Neuronal stem cell (in vitro differentiated cells): ENCODE measurements around the gene SPARCL1.

Experiments
- DNase-seq: peaks from one replicate; pipeline ENCODE4 v3.0.0-alpha.2; 2013; ENCODE audit warnings: low spot score
- H2AFZ ChIP-seq: one replicate; pipeline ENCODE4 v1.6.1; 2013; ENCODE audit warnings: mild to moderate bottlenecking, low read length, inconsistent platforms
- H2AK5ac ChIP-seq: 2 replicates; pipeline ENCODE4 v1.6.1; 2013; ENCODE audit warnings: low read depth, mild to moderate bottlenecking, inconsistent platforms, low read length, moderate library complexity, mixed read lengths
- H2BK120ac ChIP-seq: 2 replicates; pipeline ENCODE4 v1.6.1; 2013; ENCODE audit warnings: low read depth, mild to moderate bottlenecking, inconsistent platforms, low read length, moderate library complexity, mixed read lengths
- H2BK12ac ChIP-seq: one replicate; pipeline ENCODE4 v1.6.1; 2013; ENCODE audit warnings: low read length, inconsistent platforms
- H2BK15ac ChIP-seq: 2 replicates; pipeline ENCODE4 v1.6.1; 2013; ENCODE audit warnings: mild to moderate bottlenecking, low read length, inconsistent platforms, mixed read lengths
- H2BK5ac ChIP-seq: one replicate; pipeline ENCODE4 v1.6.1; 2013; ENCODE audit warnings: inconsistent platforms, mild to moderate bottlenecking, low read length, moderate library complexity
- H3K14ac ChIP-seq: one replicate; pipeline ENCODE4 v1.6.1; 2013; ENCODE audit warnings: low read length, inconsistent platforms
- H3K18ac ChIP-seq: 2 replicates; pipeline ENCODE4 v1.6.1; 2013; ENCODE audit warnings: low read length, inconsistent platforms
- H3K23ac ChIP-seq: 2 replicates; pipeline ENCODE4 v1.6.1; 2013; ENCODE audit warnings: low read depth, mild to moderate bottlenecking, mixed read lengths, low read length, inconsistent platforms; ENCODE audit not compliant: poor library complexity
- H3K27ac ChIP-seq: replicated peaks from 3 replicates; pipeline ENCODE4 v1.5.1; 2013; ENCODE audit warnings: low read length, inconsistent platforms
- H3K27me3 ChIP-seq, 3 experiments: 2 replicates each; pipeline ENCODE4 v1.6.1; 2013; ENCODE audit warnings: low read length in 3 of 3, mild to moderate bottlenecking in 2 of 3, inconsistent platforms in 1 of 3, low read depth in 1 of 3, mixed read lengths in 1 of 3, moderate library complexity in 1 of 3; ENCODE audit not compliant: control insufficient read depth in 3 of 3, insufficient read depth in 3 of 3
- H3K36me3 ChIP-seq, 2 donors: replicated peaks in 1 of 2; 2 replicates each; pipeline ENCODE4 v1.6.1; 2013; ENCODE audit warnings: low read length in 2 of 2; ENCODE audit not compliant: control insufficient read depth in 2 of 2, insufficient read depth in 2 of 2
- H3K4ac ChIP-seq: 2 replicates; pipeline ENCODE4 v1.6.1; 2013; ENCODE audit warnings: inconsistent platforms, mild to moderate bottlenecking, low read length, moderate library complexity
- H3K4me1 ChIP-seq, 2 donors: 1 replicate in 1 of 2; 2 replicates in 1 of 2; pipeline ENCODE4 v1.6.1; 2013; ENCODE audit warnings: low read length in 2 of 2, low read depth in 1 of 2; ENCODE audit not compliant: control insufficient read depth in 2 of 2, insufficient read depth in 1 of 2
- H3K4me2 ChIP-seq: one replicate; pipeline ENCODE4 v1.6.1; 2013; ENCODE audit warnings: mild to moderate bottlenecking, low read length, inconsistent platforms; ENCODE audit not compliant: insufficient read depth, poor library complexity, severe bottlenecking
- H3K4me3 ChIP-seq, 2 donors: 2 replicates each; pipeline ENCODE4 v1.5.1; 2013; ENCODE audit warnings: low read length in 2 of 2, mild to moderate bottlenecking in 2 of 2, inconsistent platforms in 1 of 2, moderate library complexity in 1 of 2
- H3K79me1 ChIP-seq: one replicate; pipeline ENCODE4 v1.6.1; 2013; ENCODE audit warnings: low read depth, mild to moderate bottlenecking, inconsistent platforms, low read length, moderate library complexity
- H3K9ac ChIP-seq: one replicate; pipeline ENCODE4 v1.6.1; 2013; ENCODE audit warnings: mild to moderate bottlenecking, low read depth, low read length, inconsistent platforms; ENCODE audit not compliant: poor library complexity
- H3K9me3 ChIP-seq, 2 donors: replicated peaks in 1 of 2; 2 replicates each; pipeline versions ENCODE3 to v1.6.1; 2013; ENCODE audit warnings: low read length in 2 of 2, mild to moderate bottlenecking in 2 of 2, inconsistent platforms in 1 of 2, low read depth in 1 of 2, mixed read lengths in 1 of 2, moderate library complexity in 1 of 2; ENCODE audit not compliant: control insufficient read depth in 2 of 2, insufficient read depth in 1 of 2
- H4K8ac ChIP-seq: one replicate; pipeline ENCODE4 v1.6.1; 2013; ENCODE audit warnings: low read depth, mild to moderate bottlenecking, inconsistent platforms, low read length, moderate library complexity
- H4K91ac ChIP-seq: one replicate; pipeline ENCODE4 v1.6.1; 2013; ENCODE audit warnings: low read length, low read depth, mild to moderate bottlenecking, inconsistent platforms; ENCODE audit not compliant: poor library complexity
- WGBS, 2 donors: extraction: QIAGEN DNeasy Blood & Tissue Kit; methylation state at CpG; one replicate each; pipeline ENCODE4 v1.1.7; 2013; ENCODE audit warnings: missing lambda C conversion rate in 2 of 2, mixed read lengths in 1 of 2; ENCODE audit not compliant: insufficient read length in 2 of 2, insufficient replicate concordance in 1 of 2; ENCODE audit errors: extremely low coverage in 2 of 2; 5-methylcytosine and 5-hydroxymethylcytosine counted together

The SPARCL1 gene

GRCh38 chr4:87469390-87469789 lies 59.8 kb downstream of the SPARCL1 start:
- Histone ChIP-seq H3K36me3 (no peaks in the 10 kb centered on the region), H3K27me3 (no peaks in the 10 kb centered on the region), H2BK120ac (no peak overlapping the region), H3K4me3 (no peak overlapping the region), H2BK5ac (no peak overlapping the region), H4K8ac (no peak overlapping the region), H2BK15ac (no peak overlapping the region), H3K4me2 (no peak overlapping the region), H3K4me1 (no peaks in the 10 kb centered on the region), H4K91ac (no peak overlapping the region), H2BK12ac (no peak overlapping the region), H3K18ac (no peak overlapping the region), H3K14ac (no peak overlapping the region), H2AK5ac (no peak overlapping the region), H3K79me1 (no peaks in the 10 kb centered on the region), H3K4ac (no peak overlapping the region), H2AFZ (no peak overlapping the region), H3K23ac (no peak overlapping the region), H3K9me3 (no peaks in the 10 kb centered on the region), H3K27ac (no peak overlapping the region), H3K9ac (no peak overlapping the region)
- no peak for DNase-seq
- WGBS, 2 donors: no CpG with 5 or more reads among the region's 6 CpGs

- no CpG with 5 or more reads among the region's 7 CpGs for WGBS, 2 donors
- no peak overlapping the region for H2BK15ac ChIP-seq
- H2BK120ac ChIP-seq: no peak overlapping the region
Measured at GRCh38 chr4:87465739-87466366, 63.3 kb downstream of the SPARCL1 start.

GRCh38 chr4:87462102-87462501 lies 67.1 kb downstream of the SPARCL1 start:
- H2BK15ac ChIP-seq: no peak overlapping the region
- H3K18ac ChIP-seq: no peak overlapping the region
- peaks cover 0 to 16% of the 10 kb centered on the region in 2 donors for H3K36me3 ChIP-seq
- no CpG with 5 or more reads among the region's 2 CpGs for WGBS, 2 donors
- no peaks in the 10 kb centered on the region for H3K79me1 ChIP-seq
- H3K14ac ChIP-seq: no peak overlapping the region
- H3K4me3 ChIP-seq: no peak overlapping the region
- H3K23ac ChIP-seq: no peak overlapping the region
- no peak overlapping the region for H2AFZ ChIP-seq
- no peak overlapping the region for H2AK5ac ChIP-seq
- H3K9ac ChIP-seq: no peak overlapping the region
- H3K27me3 ChIP-seq: no peaks in the 10 kb centered on the region
- peaks cover 0 to 6% of the 10 kb centered on the region in 2 donors for H3K9me3 ChIP-seq
- H3K4me1 ChIP-seq: no peaks in the 10 kb centered on the region
- no peak for DNase-seq
- no peak overlapping the region for H2BK5ac ChIP-seq
- no peak overlapping the region for H4K8ac ChIP-seq
- no peak overlapping the region for H3K4ac ChIP-seq
- no peak overlapping the region for H4K91ac ChIP-seq
- no peak overlapping the region for H3K27ac ChIP-seq
- no peak overlapping the region for H2BK120ac ChIP-seq
- no peak overlapping the region for H2BK12ac ChIP-seq
- H3K4me2 ChIP-seq: no peak overlapping the region

More at GRCh38 chr4:87465739-87466366, 63.3 kb downstream of the SPARCL1 start:
- H3K4me3 ChIP-seq: no peak overlapping the region
- no peak overlapping the region for H2AFZ ChIP-seq
- no peak overlapping the region for H2BK12ac ChIP-seq
- H4K8ac ChIP-seq: no peak overlapping the region
- H3K9ac ChIP-seq: no peak overlapping the region
- H3K14ac ChIP-seq: no peak overlapping the region
- no peak overlapping the region for H3K27ac ChIP-seq
- H2AK5ac ChIP-seq: no peak overlapping the region
- DNase-seq: peak; percentile 17
- H2BK5ac ChIP-seq: no peak overlapping the region
- no peaks in the 10 kb centered on the region for H3K79me1 ChIP-seq
- H3K4me2 ChIP-seq: no peak overlapping the region
- H3K4ac ChIP-seq: no peak overlapping the region
- no peak overlapping the region for H3K18ac ChIP-seq
- no peaks in the 10 kb centered on the region for H3K4me1 ChIP-seq
- H3K9me3 ChIP-seq: no peaks in the 10 kb centered on the region
- no peak overlapping the region for H3K23ac ChIP-seq
- H3K27me3 ChIP-seq: no peaks in the 10 kb centered on the region
- no peaks in the 10 kb centered on the region for H3K36me3 ChIP-seq
- H4K91ac ChIP-seq: no peak overlapping the region

GRCh38 chr4:87461281-87461700 lies 67.9 kb downstream of the SPARCL1 start:
- H2BK120ac ChIP-seq: no peak overlapping the region
- H2BK5ac ChIP-seq: no peak overlapping the region
- H2BK12ac ChIP-seq: no peak overlapping the region
- no peak overlapping the region for H3K18ac ChIP-seq
- no peak overlapping the region for H2BK15ac ChIP-seq
- no peak overlapping the region for H3K4me3 ChIP-seq
- no peak for DNase-seq
- H3K79me1 ChIP-seq: no peaks in the 10 kb centered on the region
- H3K9me3 ChIP-seq: peaks cover 0 to 6% of the 10 kb centered on the region in 2 donors
- no peak overlapping the region for H4K91ac ChIP-seq
- H4K8ac ChIP-seq: no peak overlapping the region
- no peaks in the 10 kb centered on the region for H3K27me3 ChIP-seq
- peaks cover 0 to 16% of the 10 kb centered on the region in 2 donors for H3K36me3 ChIP-seq
- H2AK5ac ChIP-seq: no peak overlapping the region
- no peak overlapping the region for H3K4me2 ChIP-seq
- no peak overlapping the region for H3K27ac ChIP-seq
- no peak overlapping the region for H3K4ac ChIP-seq
- no peak overlapping the region for H3K23ac ChIP-seq
- H3K14ac ChIP-seq: no peak overlapping the region
- no peak overlapping the region for H2AFZ ChIP-seq
- H3K9ac ChIP-seq: no peak overlapping the region
- no peaks in the 10 kb centered on the region for H3K4me1 ChIP-seq
